HG02938 (cell line): Measurements from ENCODE around the gene HERC2.
"Not testable (repeated sequence)": the region's sequence is repeated elsewhere in the genome, so short reads cannot be mapped to it uniquely, and the experiment has no call there.

Experiments used
- ATAC-seq: cut with Tn5 transposase; IDR thresholded peaks from one replicate; pipeline ENCODE4 v1.9.1; 2021; ENCODE audit warnings: mild to moderate bottlenecking, moderate library complexity; ENCODE audit not compliant: unreplicated experiment

The HERC2 gene

GRCh38 chr15:28274635-28275034 lies 47.3 kb downstream of the HERC2 start:
- no peak for ATAC-seq

- no peak for ATAC-seq
Observed at GRCh38 chr15:28273873-28274610, 47.9 kb downstream of the HERC2 start.

- ATAC-seq: no peak
Observed at GRCh38 chr15:28273468-28273867, 48.5 kb downstream of the HERC2 start.

GRCh38 chr15:28272587-28272986 lies 49.4 kb downstream of the HERC2 start:
- ATAC-seq: no peak

- no peak for ATAC-seq
Observed at GRCh38 chr15:28271697-28272260, 50.2 kb downstream of the HERC2 start.

GRCh38 chr15:28269097-28269496 lies 52.9 kb downstream of the HERC2 start:
- ATAC-seq: no peak

GRCh38 chr15:28267727-28268126 lies 54.3 kb downstream of the HERC2 start:
- ATAC-seq: no peak

- ATAC-seq: no peak
Observed at GRCh38 chr15:28265334-28266019, 56.5 kb downstream of the HERC2 start.

- no peak for ATAC-seq
Observed at GRCh38 chr15:28264166-28264565, 57.8 kb downstream of the HERC2 start.

- no peak for ATAC-seq
Observed at GRCh38 chr15:28262438-28262837, 59.5 kb downstream of the HERC2 start.

GRCh38 chr15:28260722-28261121 lies 61.3 kb downstream of the HERC2 start:
- no peak for ATAC-seq

- ATAC-seq: no peak
Observed at GRCh38 chr15:28260317-28260716, 61.7 kb downstream of the HERC2 start.

GRCh38 chr15:28255965-28256364 lies 66.0 kb downstream of the HERC2 start:
- no peak for ATAC-seq

GRCh38 chr15:28252831-28253230 lies 69.1 kb downstream of the HERC2 start:
- no peak for ATAC-seq

- no peak for ATAC-seq
Observed at GRCh38 chr15:28246605-28247004, 75.4 kb downstream of the HERC2 start.

- ATAC-seq: no peak
Observed at GRCh38 chr15:28243901-28244300, 78.1 kb downstream of the HERC2 start.

GRCh38 chr15:28243399-28243798 lies 78.6 kb downstream of the HERC2 start:
- ATAC-seq: no peak

- ATAC-seq: not testable (repeated sequence)
Observed at GRCh38 chr15:28238296-28238695, 83.7 kb downstream of the HERC2 start.

GRCh38 chr15:28231743-28232142 lies 90.2 kb downstream of the HERC2 start:
- ATAC-seq: not testable (repeated sequence)

- ATAC-seq: not testable (repeated sequence)
Observed at GRCh38 chr15:28231336-28231735, 90.6 kb downstream of the HERC2 start.

- not testable (repeated sequence) for ATAC-seq
Observed at GRCh38 chr15:28228990-28229640, 92.9 kb downstream of the HERC2 start.

GRCh38 chr15:28228096-28228495 lies 93.9 kb downstream of the HERC2 start:
- no peak for ATAC-seq
